HG03139 (cell line): ENCODE measurements around the gene TMED1.
"Not testable (repeated sequence)": the region's sequence is repeated elsewhere in the genome, so short reads cannot be mapped to it uniquely, and the experiment has no call there.

Source experiments
- ATAC-seq: cut with Tn5 transposase; IDR thresholded peaks from one replicate; pipeline ENCODE4 v1.9.1; 2021; ENCODE audit not compliant: unreplicated experiment

TMED1 gene, protein sequence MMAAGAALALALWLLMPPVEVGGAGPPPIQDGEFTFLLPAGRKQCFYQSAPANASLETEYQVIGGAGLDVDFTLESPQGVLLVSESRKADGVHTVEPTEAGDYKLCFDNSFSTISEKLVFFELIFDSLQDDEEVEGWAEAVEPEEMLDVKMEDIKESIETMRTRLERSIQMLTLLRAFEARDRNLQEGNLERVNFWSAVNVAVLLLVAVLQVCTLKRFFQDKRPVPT

DNA sequence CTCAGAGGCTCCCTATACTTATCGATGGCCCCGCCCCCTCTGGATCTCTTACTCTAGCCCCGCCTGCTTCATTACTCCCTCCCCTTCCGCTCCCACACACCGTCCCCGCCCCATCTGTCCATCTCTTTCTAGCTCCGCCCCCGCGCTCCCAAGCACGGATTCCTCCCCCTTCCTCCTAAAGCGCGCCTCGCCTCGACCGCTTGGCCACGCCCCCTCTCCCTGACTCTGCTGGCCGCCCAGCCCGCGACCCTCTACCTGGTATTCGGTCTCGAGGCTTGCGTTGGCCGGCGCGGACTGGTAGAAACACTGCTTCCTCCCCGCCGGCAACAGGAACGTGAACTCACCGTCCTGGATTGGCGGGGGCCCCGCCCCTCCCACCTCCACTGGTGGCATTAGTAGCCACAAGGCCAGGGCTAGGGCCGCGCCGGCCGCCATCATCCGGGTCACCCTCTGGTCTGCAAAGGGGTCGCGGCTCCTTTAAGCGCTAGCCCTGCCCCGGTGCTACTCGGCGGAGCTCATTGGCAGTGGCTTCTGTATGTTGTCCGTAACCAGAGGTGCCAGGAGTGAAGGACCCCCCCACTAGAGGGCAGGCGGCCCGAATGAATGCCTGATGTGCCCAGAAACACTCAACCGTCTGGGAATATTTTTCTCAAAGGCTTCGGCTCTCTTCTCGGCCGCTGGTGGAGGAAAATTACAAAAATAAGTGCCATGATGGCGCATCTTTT is at the start of gene TMED1:
Gene TMED1, minus strand, starts transcription at position 459 of the 725 bp plus-strand sequence. Its CDS starts 21 bp downstream, at position 438.
- peak; percentile 77 for ATAC-seq

DNA sequence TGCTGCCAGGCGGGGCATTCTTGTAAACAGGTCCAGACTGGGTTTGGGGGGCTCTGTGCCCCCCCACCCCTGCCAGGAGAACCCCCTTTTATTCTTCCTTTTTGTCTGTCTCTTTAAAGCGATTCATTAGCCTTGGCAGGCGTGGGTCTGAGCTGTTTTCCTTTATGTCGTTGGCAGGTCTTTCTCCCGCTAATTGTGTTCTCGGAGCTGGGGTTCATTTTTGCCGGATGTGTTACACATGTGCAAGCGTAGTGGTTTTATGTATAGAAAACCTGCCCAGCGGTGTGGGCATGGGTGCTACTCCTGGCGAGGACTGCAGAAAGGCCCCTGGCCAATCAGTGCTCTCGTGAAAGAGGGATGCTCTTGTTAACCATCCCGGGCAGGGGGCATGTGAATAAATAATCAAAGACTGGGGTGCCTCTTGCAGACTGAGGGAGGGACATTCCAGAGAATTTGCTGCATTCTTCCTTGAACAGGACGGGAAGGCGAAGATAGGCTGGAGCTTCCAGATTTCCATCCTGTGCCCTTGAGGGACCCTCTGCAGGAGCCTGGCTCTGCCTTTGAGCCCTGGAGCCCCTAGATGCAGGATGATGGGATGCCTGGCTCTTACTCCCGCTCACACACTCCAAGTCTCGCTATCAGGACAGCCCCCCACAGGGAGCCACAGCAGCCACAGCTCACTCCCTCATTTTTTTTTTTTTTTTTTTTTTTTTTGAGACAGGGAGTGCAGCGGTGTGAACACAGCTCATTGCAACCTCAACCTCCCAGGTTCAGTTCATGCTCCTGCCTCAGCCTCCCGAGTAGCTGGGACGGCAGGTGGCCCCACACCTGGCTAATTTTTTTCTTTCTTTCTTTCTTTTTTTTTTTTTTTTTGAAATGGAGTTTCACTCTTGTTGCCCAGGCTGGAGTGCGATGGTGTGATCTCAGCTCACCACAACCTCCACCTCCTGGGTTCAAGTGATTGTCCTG is 49.5 kb upstream of the TMED1 start:
- ATAC-seq = no peak

DNA sequence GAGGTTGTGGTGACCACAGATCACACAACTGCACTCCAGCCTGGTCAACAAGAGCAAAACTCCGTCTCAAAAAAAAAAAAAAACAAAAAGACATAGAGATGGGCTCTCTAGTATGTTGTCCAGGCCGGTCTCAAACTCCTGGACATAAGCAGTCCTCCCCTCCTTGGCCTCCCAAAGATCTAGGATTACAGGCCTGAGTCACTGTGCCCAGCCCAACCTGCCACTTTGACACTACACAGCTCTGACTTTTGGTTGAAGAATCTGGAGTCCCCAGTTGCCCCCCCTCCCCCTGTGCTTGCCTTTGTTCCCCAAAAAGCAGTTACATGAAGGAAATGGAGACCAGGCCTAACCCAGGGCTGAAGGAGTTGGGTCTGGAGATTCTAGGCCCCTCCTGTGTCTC is 48.3 kb upstream of the TMED1 start:
- no peak for ATAC-seq

DNA sequence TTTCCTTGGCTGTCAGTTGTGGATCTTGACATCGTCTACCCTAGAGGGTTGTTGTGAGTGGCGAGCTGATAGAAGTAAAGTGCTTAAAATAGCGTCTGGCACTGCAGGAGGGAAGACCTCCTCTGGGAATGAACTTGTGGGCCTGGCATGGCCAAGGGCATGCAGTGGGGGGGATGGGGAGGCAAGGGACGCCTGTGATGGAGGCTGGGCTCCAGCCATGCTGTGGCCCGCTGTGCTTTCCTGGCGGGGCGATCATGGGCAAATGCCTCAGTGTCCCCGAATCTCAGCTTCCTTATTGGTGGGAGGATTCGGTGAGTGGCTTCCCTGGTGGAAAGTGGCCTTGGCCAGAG is 46.1 kb upstream of the TMED1 start:
- no peak for ATAC-seq

DNA sequence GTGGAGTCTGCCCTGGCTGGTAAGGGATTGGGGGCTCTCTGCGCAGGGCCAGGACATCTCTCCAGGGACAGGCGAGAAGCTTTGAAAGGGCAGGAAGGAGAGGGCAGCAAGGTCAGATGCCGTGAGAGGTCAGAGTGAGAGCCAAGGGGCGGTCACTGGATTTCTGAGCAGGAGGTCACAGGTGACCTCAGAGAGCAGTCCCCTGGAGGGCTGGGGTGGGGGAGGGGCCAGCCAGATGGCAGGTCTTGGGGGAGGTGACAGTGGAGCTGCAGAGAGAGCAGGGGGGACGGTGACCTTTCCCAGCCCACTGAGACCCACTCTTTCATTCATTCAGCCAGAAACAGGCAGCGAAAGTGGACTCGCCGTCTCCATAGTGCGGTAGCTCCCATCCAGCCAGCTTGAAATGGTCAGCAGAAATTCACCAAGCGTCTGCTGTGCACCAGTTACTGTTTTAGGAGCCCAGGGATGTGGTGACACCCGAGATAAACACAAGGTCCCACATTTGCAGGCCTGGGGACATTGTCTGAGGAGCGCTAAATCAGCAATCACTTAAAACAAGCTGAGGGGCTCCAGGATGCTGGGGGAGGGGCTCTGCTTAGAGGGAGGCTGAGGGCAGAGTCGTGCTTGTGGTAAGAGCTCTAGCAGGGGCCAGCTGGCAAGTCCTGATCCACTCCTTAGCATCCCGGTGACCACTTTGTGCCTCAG is 45.5 kb upstream of the TMED1 start:
- ATAC-seq = no peak

DNA sequence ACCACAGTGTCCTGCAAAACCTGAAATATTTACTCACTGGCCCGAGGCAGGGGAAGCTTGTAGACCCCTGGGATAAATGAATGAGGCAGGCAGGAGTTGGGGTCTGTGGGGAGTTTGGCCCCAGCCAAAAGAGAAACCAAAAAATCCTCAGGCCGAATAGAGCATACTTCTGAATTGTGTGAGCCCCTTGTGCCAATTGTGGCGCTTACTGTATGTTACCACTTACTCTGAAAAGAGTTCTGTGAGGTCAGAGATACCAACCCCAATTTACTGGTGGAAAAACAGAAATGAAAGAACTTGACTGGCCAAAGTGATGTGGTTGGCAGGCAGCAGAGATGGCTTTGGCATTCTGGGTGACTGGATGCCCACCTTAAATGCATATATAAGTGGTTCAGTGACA is 42.2 kb upstream of the TMED1 start:
- ATAC-seq = no peak

DNA sequence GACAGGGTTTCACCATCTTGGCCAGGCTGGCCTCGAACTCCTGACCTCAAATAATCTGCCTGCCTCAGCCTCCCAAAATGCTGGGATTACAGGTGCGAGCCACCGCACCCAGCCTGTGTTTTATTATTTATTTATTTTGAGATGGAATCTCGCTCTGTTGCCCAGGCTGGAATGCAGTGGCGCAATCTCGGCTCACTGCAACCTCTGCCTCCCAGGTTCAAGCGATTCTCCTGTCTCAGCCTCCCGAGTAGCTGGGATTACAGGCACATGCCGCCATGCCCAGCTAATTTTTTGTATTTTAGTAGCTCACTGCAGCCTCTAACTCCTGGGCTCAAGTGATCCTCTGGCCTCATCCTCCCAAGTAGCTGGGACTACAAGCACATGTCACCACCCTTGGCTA is 41.6 kb upstream of the TMED1 start:
- not testable (repeated sequence) for ATAC-seq

DNA sequence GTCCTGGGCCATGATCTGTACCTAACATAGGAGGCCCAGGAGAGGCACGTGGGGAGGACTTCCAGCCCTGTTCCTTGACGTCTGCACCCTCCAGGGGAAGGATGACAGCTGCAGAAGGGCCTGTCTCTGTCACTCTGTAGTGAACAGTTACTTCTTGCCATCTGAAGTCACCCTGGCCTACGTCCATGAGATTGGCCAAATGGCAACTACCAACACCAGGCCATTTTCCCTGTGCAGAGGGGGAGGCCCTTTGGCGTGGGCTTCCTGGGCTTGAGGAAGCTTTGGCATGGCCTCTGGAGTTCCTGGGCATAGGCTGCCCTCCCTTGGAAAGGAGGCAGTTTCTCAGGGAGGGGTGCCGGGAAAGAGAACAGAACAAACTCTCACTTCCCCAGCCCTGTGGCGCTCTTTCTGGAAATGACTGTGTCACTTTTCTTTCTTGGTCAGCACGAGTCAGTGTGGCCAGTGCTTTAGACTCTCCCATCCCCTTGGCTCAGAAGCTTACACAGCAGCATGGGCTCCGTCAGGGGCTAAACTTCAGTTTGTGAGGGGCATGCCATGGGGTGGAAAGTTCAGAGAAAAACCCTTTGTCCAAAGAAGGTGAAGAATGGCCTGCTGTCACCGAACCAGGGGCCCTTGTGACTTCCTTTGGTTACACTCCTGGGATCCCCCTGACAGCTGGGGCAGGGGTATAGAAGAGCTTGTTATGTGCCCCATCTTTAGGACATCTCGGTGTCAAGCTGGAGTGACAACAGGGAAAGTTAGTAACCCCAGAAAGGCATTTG is 40.6 kb upstream of the TMED1 start:
- ATAC-seq = peak; percentile 34

DNA sequence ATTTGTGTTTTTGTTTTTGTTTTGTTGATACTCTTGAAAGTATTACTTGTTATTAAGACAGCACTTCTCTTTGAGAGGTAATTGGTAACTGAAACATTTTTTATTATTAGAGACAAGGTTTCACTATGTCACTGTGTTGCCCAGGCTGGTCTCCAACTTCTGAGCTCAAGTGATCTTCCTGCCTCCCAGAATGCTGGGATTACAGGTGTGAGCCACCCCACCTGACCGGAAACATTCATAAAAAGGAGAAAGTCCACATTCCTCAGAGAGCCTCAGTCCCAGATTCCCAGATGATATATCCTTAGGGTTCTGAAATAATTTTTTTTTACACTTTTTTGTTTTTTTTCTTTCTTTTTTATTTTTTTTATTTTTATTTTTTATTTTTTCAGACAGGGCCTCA is 38.0 kb upstream of the TMED1 start:
- ATAC-seq = no peak

DNA sequence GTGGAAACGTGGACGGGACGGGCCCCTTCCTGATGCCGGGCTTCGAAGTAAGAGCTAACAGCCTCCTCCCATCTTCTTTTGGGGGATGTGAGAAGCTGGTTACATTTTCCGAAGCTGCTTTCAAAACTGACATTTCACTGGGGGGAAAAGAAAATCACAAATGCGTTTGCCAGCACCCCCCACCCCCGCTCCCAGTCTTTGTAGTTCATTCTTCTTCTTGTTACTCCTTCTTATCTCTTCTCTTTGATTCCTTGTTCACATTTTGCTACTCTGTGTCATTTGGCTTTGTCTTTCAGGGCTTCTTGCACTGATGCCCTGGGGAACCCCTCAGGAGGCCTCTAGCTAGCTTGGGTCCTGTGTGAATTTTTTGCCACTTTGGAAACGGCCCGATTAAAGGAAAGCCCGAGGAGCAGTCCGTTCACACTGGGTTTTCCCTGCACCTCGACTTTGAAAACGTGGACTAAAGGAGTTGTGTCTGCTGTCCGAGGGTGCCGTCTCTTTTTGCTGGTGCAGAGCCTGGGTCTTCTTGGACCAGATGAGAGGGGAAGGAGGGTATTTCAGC is 36.6 kb upstream of the TMED1 start:
- no peak for ATAC-seq

DNA sequence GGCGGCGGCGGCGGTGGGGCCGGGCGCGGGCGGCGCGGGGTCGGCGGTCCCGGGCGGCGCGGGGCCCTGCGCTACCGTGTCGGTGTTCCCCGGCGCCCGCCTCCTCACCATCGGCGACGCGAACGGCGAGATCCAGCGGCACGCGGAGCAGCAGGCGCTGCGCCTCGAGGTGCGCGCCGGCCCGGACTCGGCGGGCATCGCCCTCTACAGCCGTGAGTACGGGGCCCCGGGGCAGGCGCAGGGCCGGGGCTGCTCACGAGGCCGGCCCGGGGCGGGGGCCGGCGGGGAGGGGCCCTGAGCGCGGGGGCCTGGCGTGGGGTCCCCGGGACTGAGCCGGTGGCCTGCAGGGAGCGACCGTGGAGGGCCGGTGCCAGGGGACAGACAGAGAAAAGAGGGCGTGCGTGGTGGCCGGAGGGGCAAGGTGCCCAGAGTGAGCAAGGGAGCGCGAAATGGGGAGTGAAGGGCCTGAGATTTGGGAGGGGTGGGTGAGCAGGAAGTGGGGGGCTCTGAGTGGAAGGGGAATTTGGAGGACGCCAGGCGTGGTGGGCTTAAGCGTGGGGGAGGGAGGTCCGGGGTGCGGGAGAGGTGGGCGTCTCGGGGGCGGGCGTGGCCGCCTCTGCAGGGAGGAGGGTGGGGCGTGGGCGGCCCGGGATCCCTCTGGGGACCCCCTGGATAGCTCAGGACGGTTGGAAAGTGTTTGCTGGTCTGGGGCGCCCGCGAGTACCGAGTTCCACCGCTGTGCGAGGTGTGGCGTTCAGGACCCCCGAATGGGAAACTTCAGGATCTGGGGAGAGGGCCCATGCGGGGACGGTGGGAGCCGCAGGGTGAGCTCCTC is 35.9 kb upstream of the TMED1 start:
- no peak for ATAC-seq

DNA sequence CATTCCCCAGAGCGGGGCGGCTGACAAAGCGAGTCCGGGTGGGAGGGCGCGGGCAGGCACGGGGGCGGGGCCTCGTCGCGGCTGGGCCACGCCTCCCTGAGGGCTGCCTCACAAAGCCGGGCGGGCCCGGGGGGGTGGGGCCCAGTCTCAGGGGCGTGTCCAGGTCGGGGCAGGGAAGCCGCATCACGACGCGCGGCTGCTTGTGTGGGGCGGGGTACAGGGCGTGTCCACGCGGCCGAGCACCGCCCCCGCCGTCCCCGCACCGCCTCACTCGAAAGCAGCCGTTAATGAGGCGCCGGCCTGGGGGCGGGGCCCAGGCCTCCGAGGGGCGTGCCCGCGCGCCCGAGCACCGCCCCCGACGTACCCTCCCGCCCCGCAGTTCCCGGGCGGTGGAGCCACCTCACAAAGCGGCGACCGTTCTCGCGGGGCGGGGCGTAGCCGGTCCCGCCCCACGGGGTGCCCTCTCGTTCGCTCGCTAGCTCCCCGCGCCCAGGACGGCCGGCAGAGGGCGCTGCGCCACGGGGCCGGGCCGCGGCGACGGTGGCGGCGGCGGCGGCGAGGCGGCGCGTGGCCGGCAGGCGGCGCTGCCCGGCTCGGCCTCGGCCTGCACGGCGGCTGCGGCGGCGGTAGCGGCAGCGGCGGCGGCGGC is 35.1 kb upstream of the TMED1 start, which contains the start of gene CARM1:
Gene CARM1, plus strand, starts transcription at position 599 of the 649 bp plus-strand sequence. CDS start 150 bp downstream, outside the sequence.
- ATAC-seq = peak; percentile 62

DNA sequence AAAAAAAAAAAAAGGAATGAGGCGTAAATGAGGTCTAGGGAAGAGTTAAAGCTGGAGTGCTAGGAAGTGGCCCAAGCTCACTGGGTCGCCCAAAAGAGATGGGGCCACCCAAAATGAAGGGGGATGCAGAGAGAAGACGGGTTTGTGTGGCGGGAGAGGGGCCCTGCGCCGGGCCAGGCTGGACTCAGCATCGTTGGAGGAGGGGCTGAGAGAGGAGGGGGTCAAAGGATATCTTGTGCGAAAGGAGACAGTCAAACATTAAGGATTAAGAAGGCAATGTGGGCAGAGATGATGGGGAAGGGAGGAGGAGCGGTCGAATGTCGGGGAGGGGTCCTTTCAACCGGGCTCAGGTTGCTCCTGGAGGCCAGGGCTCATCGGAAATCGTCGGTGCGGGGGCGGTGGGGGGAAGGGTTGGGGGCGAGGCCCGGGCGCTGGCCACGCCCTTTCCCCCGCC is 34.5 kb upstream of the TMED1 start:
- no peak for ATAC-seq

DNA sequence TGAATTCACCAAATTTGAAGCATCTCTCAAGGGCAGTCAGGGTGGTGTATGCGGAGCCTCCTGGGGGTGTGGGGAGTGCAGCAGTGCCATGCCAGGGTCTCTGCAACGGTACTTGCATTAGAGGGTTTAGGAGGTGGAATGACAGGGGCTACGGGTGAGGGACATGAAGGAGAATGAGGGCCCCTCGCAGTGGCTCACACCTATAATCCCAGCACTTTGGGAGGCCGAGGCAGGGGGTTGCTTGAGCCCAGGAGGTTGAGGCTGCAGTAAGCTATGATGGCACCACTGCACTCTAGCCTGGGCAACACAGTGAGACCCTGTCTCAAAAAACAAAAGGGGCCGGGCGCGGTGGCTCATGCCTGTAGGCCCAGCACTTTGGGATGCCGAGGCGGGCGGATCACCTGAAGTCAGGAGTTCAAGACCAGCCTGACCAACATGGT is 33.9 kb upstream of the TMED1 start:
- ATAC-seq = not testable (repeated sequence)

DNA sequence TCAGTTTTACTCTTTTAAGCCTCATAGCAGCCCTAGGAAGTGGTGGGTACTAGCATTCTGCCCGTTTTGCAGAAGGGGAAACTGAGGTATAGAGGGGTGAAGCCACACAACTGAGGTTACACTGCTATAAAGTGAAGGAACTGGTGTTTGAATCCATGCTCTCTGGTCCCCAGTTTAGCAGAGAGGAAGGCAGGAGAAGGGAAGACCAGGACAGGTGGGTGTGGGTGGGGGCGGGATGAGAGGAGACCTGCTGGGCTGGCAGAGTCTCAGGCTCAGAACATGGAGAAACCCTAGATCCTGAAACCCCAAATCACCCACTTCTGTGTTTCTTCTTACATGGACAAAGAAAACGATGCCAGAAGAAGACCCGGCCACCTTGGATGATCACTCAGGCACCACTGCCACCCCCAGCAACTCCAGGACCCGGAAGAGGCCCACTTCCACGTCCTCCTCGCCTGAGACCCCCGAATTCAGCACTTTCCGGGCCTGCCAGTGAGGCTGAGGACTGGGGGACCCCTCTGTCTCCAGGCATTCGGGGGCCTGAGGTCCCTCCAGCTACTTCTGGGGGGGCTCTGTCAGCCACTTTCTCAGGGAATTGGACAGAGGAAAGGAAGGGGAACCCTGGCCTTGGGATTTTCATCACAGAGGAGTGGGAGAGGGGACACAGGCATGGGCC is 33.0 kb upstream of the TMED1 start:
- ATAC-seq = no peak

DNA sequence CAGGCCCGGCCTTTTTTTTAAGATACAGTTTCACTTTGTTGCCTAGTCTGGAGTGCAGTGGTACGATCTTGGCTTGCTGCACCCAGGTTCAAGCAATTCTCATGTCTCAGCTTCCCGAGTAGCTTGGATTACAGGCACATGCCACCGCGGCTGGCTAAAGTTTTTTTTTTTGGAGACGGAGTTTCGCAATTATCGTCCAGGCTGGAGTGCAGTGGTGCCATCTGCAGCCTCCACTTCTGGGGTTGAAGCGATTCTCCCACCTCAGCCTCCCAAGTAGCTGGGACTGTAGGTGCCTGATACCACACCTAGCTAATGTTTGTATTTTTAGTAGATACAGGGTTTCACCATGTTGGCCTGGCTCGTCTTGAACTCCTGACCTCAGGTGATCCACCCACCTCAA is 30.5 kb upstream of the TMED1 start:
- no peak for ATAC-seq

DNA sequence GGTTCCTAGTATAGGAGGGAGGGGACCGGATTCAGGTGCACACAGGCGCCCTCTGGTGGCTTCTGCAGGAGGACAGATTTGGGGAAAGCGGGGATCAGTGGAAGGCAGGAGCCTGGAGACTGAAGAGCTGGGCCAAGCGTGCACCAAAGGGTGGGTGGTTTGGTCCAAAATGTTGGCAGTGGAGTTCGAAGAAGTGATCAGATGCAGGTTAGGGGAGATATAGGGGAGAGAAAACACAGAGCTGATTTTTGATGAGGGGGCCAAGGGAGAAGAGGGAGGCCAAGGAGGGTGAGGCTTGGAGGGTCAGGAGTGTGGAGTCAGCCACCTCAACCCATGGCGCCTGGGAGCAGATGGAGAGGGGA is 28.5 kb upstream of the TMED1 start:
- ATAC-seq = no peak
